Smooth muscle cell (in vitro differentiated cells): ENCODE data around the gene RND3. TPM values are rescaled to one million over a fixed set of nuclear protein-coding genes. Genes with fewer than 3 reads are reported as not detected.

Experiments
- DNase-seq: peaks from one replicate; lab custom pipeline; 2025; ENCODE audit not compliant: unreplicated experiment; lab: John Stamatoyannopoulos, UW
- H2AFZ ChIP-seq: fragments of 200-600 bp; sonication (generic); 2 replicates; pipeline ENCODE4 v1.6.0; 2016; ENCODE audit warnings: antibody characterized with exemption, low read depth, mild to moderate bottlenecking
- H3F3A ChIP-seq: fragments of 200-600 bp; sonication (generic); 2 replicates; pipeline ENCODE4 v1.6.0; 2017; ENCODE audit warnings: antibody characterized with exemption, low read depth
- H3K27ac ChIP-seq: fragments of 200-600 bp; sonication (generic); 2 replicates; pipeline ENCODE4 v1.5.1; 2016; ENCODE audit warnings: low read depth, mild to moderate bottlenecking
- H3K27me3 ChIP-seq: fragments of 200-600 bp; sonication (generic); 2 replicates; pipeline ENCODE4 v1.6.1; 2016; ENCODE audit warnings: low read depth, mild to moderate bottlenecking
- H3K36me3 ChIP-seq: fragments of 200-600 bp; sonication (generic); 2 replicates; pipeline ENCODE4 v1.5.1; 2016; ENCODE audit warnings: low read depth
- H3K4me1 ChIP-seq: fragments of 200-600 bp; sonication (generic); 2 replicates; pipeline ENCODE4 v1.5.1; 2016; ENCODE audit warnings: low read depth
- H3K4me2 ChIP-seq: fragments of 200-600 bp; sonication (generic); 2 replicates; pipeline ENCODE4 v1.6.0; 2016; ENCODE audit warnings: mild to moderate bottlenecking
- H3K4me3 ChIP-seq: fragments of 200-600 bp; sonication (generic); 2 replicates; pipeline ENCODE4 v1.5.1; 2016; ENCODE audit warnings: mild to moderate bottlenecking
- H3K79me2 ChIP-seq: fragments of 200-600 bp; sonication (generic); 2 replicates; pipeline ENCODE4 v1.6.0; 2016; ENCODE audit warnings: low read depth, mild to moderate bottlenecking
- H3K9ac ChIP-seq: fragments of 200-600 bp; sonication (generic); 2 replicates; pipeline ENCODE4 v1.6.0; 2016; ENCODE audit warnings: low read depth
- H3K9me3 ChIP-seq: fragments of 200-600 bp; sonication (generic); replicated peaks from 2 replicates; pipeline ENCODE4 v1.5.1; 2016; ENCODE audit warnings: low read depth
- H4K20me1 ChIP-seq: fragments of 200-600 bp; sonication (generic); 2 replicates; pipeline ENCODE4 v1.6.0; 2016; ENCODE audit warnings: low read depth
- WGBS: methylation state at CpG from one replicate; pipeline ENCODE4 v1.1.7; 2016; ENCODE audit warnings: low lambda C conversion rate; 5-methylcytosine and 5-hydroxymethylcytosine counted together
- polyA plus RNA-seq: library from polyadenylated mRNA; unstranded; fragments of >200 nt; fragmentation: Nextera tagmentation; extraction: Ambion mirVana; gene quantifications from 2 replicates; pipeline ENCODE4 v1.2.1, GENCODE V29; 2016
- total RNA-seq: library from RNA; depleted of rRNA; stranded (reverse); fragments of >200 nt; gene quantifications from 2 replicates; pipeline ENCODE4 v1.2.3, GENCODE V29; 2014
- TF ChIP-seq, protein P1 (sequence below): fragments of 200-600 bp; sonication (generic); IDR thresholded peaks from 2 replicates; pipeline ENCODE4 v1.5.1; 2017; ENCODE audit warnings: borderline replicate concordance, mild to moderate bottlenecking, antibody characterized with exemption; ENCODE audit not compliant: insufficient read depth, poor library complexity, severe bottlenecking

Gene RND3
- total and polyA plus RNA-seq, 2 experiments from 2014 or later = 125 to 256 TPM

DNA sequence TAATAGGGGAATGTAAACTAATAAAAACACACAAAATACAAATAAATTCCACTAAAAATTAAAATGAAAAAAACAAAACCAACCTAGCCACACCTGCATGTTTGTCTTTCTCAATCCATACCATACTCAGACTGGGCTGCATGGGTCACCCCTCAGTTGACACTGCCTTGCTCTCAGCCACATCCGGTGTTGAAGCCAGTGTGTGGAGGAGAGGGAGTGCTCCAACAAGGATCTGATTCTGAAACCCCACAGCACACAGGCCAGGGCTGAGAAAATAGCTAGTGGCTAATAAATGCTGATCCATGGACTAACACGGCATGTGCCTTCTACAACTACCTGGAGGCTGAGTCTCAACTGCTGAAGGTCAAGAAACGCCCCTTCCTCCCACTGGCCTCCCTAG, 13.7 kb downstream of the RND3 start:
- H3K27me3 ChIP-seq = no peaks in the 10 kb centered on the region
- H3K9ac ChIP-seq = peak overlapping the region; percentile 36
- no peak overlapping the region for H2AFZ ChIP-seq
- H3K9me3 ChIP-seq = no peaks in the 10 kb centered on the region
- peak overlapping the region; percentile 75 for H3K4me2 ChIP-seq
- DNase-seq = no peak
- H4K20me1 ChIP-seq = peaks cover 69% of the 10 kb centered on the region
- H3F3A ChIP-seq = peaks cover 75% of the 10 kb centered on the region
- H3K4me3 ChIP-seq = no peak overlapping the region
- peaks cover 16% of the 10 kb centered on the region for H3K36me3 ChIP-seq
- 86% methylated on average over 3 of the region's 3 CpGs for WGBS
- H3K27ac ChIP-seq = peak overlapping the region; percentile 94
- peaks cover 69% of the 10 kb centered on the region for H3K4me1 ChIP-seq
- TF ChIP-seq, protein P1, sequence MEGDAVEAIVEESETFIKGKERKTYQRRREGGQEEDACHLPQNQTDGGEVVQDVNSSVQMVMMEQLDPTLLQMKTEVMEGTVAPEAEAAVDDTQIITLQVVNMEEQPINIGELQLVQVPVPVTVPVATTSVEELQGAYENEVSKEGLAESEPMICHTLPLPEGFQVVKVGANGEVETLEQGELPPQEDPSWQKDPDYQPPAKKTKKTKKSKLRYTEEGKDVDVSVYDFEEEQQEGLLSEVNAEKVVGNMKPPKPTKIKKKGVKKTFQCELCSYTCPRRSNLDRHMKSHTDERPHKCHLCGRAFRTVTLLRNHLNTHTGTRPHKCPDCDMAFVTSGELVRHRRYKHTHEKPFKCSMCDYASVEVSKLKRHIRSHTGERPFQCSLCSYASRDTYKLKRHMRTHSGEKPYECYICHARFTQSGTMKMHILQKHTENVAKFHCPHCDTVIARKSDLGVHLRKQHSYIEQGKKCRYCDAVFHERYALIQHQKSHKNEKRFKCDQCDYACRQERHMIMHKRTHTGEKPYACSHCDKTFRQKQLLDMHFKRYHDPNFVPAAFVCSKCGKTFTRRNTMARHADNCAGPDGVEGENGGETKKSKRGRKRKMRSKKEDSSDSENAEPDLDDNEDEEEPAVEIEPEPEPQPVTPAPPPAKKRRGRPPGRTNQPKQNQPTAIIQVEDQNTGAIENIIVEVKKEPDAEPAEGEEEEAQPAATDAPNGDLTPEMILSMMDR = no peak
- H3K79me2 ChIP-seq = peaks cover 74% of the 10 kb centered on the region

GRCh38 chr2:150472511-150472899, 15.0 kb downstream of the RND3 start:
- peaks cover 16% of the 10 kb centered on the region for H3K36me3 ChIP-seq
- no peak overlapping the region for H3K4me3 ChIP-seq
- H3K4me1 ChIP-seq = peaks cover 68% of the 10 kb centered on the region
- no peak overlapping the region for H2AFZ ChIP-seq
- peaks cover 73% of the 10 kb centered on the region for H3F3A ChIP-seq
- peaks cover 58% of the 10 kb centered on the region for H4K20me1 ChIP-seq
- H3K79me2 ChIP-seq = peaks cover 61% of the 10 kb centered on the region
- peak overlapping the region; percentile 94 for H3K27ac ChIP-seq
- peak overlapping the region; percentile 79 for H3K4me2 ChIP-seq
- TF ChIP-seq, protein P1 = no peak
- 2% methylated on average over 2 of the region's 2 CpGs for WGBS
- peak overlapping the region; percentile 15 for H3K9ac ChIP-seq
- no peak for DNase-seq
- H3K9me3 ChIP-seq = no peaks in the 10 kb centered on the region
- no peaks in the 10 kb centered on the region for H3K27me3 ChIP-seq

DNA sequence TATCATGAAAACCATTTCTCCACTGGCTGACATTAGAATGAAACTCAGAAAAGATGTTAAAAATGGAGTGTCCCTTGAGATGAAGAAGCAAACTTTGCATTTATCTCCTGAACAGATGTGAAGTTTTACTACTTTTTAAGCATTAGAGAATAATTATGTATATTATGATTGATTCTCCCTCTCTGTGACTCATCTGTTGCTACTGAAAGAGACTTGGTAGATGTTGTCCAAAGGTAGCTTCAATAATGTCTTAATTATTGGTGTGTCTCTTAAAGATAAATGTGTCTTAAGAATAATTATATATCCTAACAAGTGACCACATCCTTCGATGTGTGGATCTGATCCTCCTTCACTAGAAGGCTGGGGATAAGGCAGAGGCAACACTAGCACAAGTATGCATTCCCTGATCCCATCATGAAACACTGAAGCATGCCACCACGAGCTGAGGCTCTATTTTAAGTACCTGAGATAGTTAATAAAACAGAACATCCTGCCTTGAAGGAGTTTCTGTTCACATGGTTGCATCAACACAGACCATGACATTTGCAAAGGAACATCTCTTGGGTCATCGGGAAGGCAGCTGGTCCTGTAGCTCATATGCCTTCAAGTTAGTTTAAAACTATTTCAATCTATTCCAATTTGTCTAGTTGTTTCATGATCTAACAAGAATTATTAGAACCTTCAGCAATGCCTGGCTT, 15.5 kb downstream of the RND3 start:
- TF ChIP-seq, protein P1 = no peak
- H3K36me3 ChIP-seq = peaks cover 16% of the 10 kb centered on the region
- H3K4me2 ChIP-seq = peak overlapping the region; percentile 79
- peak overlapping the region; percentile 15 for H3K9ac ChIP-seq
- WGBS = 54% methylated on average over 3 of the region's 3 CpGs
- no peak overlapping the region for H3K4me3 ChIP-seq
- no peaks in the 10 kb centered on the region for H3K27me3 ChIP-seq
- no peaks in the 10 kb centered on the region for H3K9me3 ChIP-seq
- peaks cover 73% of the 10 kb centered on the region for H3F3A ChIP-seq
- no peak for DNase-seq
- H3K79me2 ChIP-seq = peaks cover 55% of the 10 kb centered on the region
- H2AFZ ChIP-seq = no peak overlapping the region
- peaks cover 67% of the 10 kb centered on the region for H3K4me1 ChIP-seq
- H3K27ac ChIP-seq = peak overlapping the region; percentile 94
- H4K20me1 ChIP-seq = peaks cover 52% of the 10 kb centered on the region

DNA sequence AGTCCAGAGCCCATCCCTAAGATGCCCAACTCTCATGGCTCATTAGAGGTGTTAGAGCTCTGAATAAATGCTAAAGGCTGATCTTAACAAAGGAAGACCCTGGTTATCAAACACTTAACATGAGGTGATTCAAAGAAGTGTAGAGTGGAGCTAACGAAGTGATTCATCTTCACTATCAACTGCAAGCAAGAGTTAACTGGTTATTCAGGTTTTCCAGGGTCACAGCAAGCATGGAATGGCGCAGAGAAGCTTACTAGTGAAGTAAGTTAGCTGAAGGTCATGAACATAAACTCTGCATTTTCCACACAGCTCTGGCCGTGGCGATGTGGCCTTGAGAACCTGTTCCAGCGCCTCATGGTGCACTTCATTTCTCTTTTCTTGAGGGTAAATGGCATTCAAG, 17.0 kb downstream of the RND3 start:
- Histone ChIP-seq H3K36me3 (peaks cover 16% of the 10 kb centered on the region), H3K4me1 (peaks cover 71% of the 10 kb centered on the region), H4K20me1 (peaks cover 37% of the 10 kb centered on the region), H3K9ac (no peak overlapping the region), H3K9me3 (no peaks in the 10 kb centered on the region), H3K4me2 (peak overlapping the region; percentile 79), H2AFZ (no peak overlapping the region), H3K4me3 (no peak overlapping the region), H3K79me2 (peaks cover 40% of the 10 kb centered on the region), H3K27me3 (no peaks in the 10 kb centered on the region), H3K27ac (peak overlapping the region; percentile 94), H3F3A (peaks cover 83% of the 10 kb centered on the region)
- TF ChIP-seq, protein P1 = no peak
- no peak for DNase-seq
- WGBS = 72% methylated on average over 5 of the region's 5 CpGs
